Esophagus (tissue), 2 donors: ENCODE results near the gene NT5DC4. TPM values are rescaled to one million over a fixed set of nuclear protein-coding genes. Genes with fewer than 3 reads are reported as not detected.
A peak's percentile ranks its signal among the peaks of the same experiment; 100 is the strongest.

Experiments
- H3K27ac ChIP-seq, 2 donors: one replicate each; pipeline ENCODE4 v1.5.1; 2013; ENCODE audit warnings: low read depth in 2 of 2, mild to moderate bottlenecking in 2 of 2, inconsistent platforms in 1 of 2, low read length in 1 of 2, moderate library complexity in 1 of 2
- H3K27me3 ChIP-seq, 2 donors: one replicate each; pipeline ENCODE4 v1.6.1; 2013; ENCODE audit warnings: low read length in 2 of 2, control low read depth in 1 of 2, mild to moderate bottlenecking in 1 of 2; ENCODE audit not compliant: insufficient read depth in 2 of 2, control insufficient read depth in 1 of 2
- H3K36me3 ChIP-seq, 2 donors: one replicate each; pipeline ENCODE4 v1.6.1; 2013; ENCODE audit warnings: low read length in 1 of 2; ENCODE audit not compliant: control insufficient read depth in 2 of 2, insufficient read depth in 2 of 2
- H3K4me1 ChIP-seq, 2 donors: one replicate each; pipeline ENCODE4 v1.6.1; 2013; ENCODE audit warnings: low read length in 1 of 2; ENCODE audit not compliant: control insufficient read depth in 2 of 2, insufficient read depth in 2 of 2
- H3K4me3 ChIP-seq, 2 donors: one replicate each; pipeline ENCODE4 v1.5.1; 2013; ENCODE audit warnings: low read length in 2 of 2, mild to moderate bottlenecking in 2 of 2, low read depth in 1 of 2, moderate library complexity in 1 of 2
- H3K9me3 ChIP-seq, 2 donors: one replicate each; pipeline ENCODE4 v1.6.1; 2013; ENCODE audit warnings: mild to moderate bottlenecking in 2 of 2, low read depth in 1 of 2, low read length in 1 of 2, moderate library complexity in 1 of 2; ENCODE audit not compliant: control insufficient read depth in 2 of 2, insufficient read depth in 1 of 2
- WGBS, 2 donors: extraction: QIAGEN DNeasy Blood & Tissue Kit; methylation state at CpG; one replicate each; pipeline ENCODE4 v1.1.7; 2013; 5-methylcytosine and 5-hydroxymethylcytosine counted together
- polyA plus RNA-seq, 2 donors: library from polyadenylated mRNA; stranded (reverse); fragments of 200-250 nt; gene quantifications; one replicate each; pipeline ENCODE4 v1.2.3, GENCODE V29; 2013
- donor health status: healthy with polysubstance abuse.
- donor health status: Bipolar disorder and iron deficiency.

The NT5DC4 gene
- polyA plus RNA-seq, 2 donors, result not detected

DNA sequence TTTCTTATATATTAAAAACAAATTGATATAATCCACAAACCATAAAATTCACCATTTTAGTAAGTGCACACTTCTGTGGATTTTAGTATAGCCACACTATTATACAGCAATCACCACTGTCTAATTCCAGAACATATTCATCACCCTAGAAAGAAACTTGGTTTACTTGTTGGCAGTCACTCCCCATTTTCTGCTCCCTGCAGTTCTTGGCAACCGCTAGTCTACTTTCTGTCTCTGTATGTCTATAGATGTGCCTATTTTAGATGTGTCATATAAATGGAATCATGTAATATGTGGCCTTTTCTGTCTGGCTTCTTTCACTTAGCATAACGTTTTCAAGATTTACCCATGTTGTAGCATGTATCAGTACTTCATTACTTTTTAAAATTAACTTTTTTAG, 37.9 kb downstream of the NT5DC4 start:
- no peaks in the 10 kb centered on the region for H3K9me3 ChIP-seq
- H3K4me3 ChIP-seq, result no peak overlapping the region
- H3K27me3 ChIP-seq, result no peaks in the 10 kb centered on the region

DNA sequence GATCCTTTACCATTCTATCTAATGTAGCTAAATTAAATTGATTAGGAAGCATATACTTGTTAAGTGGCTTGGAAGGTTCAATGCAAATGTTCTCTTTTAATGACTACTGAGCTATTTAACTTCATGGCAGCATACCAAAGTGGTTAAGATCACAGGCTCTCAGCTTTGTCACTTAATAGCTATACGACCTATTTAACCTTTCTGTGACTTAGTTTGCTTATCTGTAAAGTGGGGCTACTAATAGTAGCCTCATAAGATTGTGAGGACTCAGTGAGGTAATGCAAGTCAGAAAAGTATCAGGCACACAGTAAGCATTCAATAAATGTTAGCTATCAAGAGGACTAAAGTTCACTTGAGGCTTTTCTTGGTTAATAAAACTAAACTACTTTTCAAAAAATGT, 39.3 kb downstream of the NT5DC4 start:
- no peak overlapping the region for H3K27ac ChIP-seq
- H3K27me3 ChIP-seq, result no peaks in the 10 kb centered on the region
- H3K36me3 ChIP-seq, result no peaks in the 10 kb centered on the region
- H3K9me3 ChIP-seq, result no peaks in the 10 kb centered on the region
- H3K4me1 ChIP-seq, result no peaks in the 10 kb centered on the region
- no peak overlapping the region for H3K4me3 ChIP-seq
- 78 to 89% methylated on average over 1 of the region's 1 CpG for WGBS, 2 donors

More for the DNA sequence above, 37.9 kb downstream of the NT5DC4 start:
- Histone ChIP-seq H3K36me3 (peaks cover 0 to 3% of the 10 kb centered on the region in 2 donors), H3K4me1 (no peaks in the 10 kb centered on the region), H3K27ac (no peak overlapping the region)
- WGBS, 2 donors, result 63 to 71% methylated on average over 2 of the region's 2 CpGs

DNA sequence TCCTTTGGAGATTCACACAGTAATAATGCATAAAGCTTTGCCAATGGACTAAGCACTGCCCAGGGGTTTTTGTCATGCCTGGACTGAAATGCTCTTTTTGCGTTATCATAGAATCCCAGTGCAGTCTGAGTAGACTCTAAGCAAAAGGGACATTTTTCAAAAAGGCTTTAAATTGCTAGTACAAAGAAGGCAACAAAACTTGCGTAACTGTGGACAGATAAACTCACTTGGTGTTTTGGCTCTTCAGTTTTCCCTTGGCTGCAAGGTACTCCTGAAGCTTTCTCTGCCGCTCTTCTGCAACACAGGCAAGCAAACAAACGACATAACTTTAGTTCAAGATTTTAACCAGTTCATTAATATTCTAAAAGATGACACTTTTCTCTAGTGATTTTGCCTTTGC, 41.5 kb downstream of the NT5DC4 start:
- Histone ChIP-seq H3K36me3 (no peaks in the 10 kb centered on the region), H3K4me1 (no peaks in the 10 kb centered on the region), H3K9me3 (no peaks in the 10 kb centered on the region), H3K27me3 (no peaks in the 10 kb centered on the region), H3K27ac (no peak overlapping the region), H3K4me3 (no peak overlapping the region)
- 92 to 94% methylated on average over 4 of the region's 4 CpGs for WGBS, 2 donors

DNA sequence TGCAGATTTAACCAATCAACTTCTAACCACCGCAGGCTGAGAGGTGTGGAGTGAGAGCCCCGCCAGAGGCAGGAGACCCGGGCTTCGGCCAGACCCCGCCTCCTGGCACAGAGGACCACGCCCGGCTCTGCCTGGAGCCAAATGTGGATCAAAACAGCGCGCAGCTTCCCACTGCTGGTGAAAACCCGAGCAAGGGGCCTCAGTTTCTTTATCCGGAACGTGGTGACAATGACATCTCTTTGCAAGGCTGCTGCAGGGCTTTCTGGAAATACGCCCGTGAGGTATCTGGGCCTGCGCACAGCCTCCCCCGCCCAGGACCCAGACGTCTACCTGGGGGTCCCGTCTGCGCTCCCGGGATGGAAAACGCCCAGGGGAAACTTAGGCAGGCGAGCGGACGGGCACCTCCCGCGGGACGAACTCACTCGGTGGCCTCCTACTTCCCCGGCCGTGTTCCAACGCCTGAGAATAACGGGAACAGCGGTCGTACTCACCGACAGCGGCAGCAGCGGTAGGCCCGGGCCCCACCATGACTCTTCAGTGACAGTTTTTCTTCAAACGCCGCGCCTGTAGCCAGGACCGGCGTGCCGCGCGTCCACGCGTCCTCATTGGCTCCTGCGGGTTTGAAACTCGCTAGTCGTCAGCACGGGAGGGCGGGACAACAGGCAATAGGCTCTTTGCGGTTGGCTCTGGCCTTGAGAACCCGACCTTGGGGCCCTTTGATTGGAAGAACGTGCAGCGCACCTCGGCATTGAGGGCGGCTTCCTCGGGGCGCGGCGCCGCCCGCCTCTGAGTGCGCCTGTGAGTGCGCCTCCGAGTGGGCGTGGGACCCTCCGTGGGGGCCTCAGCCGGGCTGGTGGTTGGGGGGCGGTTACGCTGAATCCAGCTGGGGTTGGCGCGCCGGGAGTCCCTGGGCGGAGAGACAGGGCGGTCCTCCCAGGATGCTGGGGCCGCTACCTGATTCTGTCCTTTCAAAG, 43.5 kb downstream of the NT5DC4 start, which contains the start of gene CKAP2L:
TSS of gene CKAP2L (minus strand) at position 539 of the 974 bp plus-strand sequence. CDS start at position 528, 11 bp downstream.
- Histone ChIP-seq H3K9me3 (no peaks in the 10 kb centered on the region), H3K36me3 (no peaks in the 10 kb centered on the region), H3K4me1 (no peaks in the 10 kb centered on the region), H3K4me3 (peak within 1 kb of the TSS; percentile 85 to 89), H3K27me3 (no peaks in the 10 kb centered on the region), H3K27ac (peak within 1 kb of the TSS; percentile 69 to 71)
- 0 to 1% methylated on average over 76 to 79 of the region's 79 CpGs for WGBS, 2 donors

DNA sequence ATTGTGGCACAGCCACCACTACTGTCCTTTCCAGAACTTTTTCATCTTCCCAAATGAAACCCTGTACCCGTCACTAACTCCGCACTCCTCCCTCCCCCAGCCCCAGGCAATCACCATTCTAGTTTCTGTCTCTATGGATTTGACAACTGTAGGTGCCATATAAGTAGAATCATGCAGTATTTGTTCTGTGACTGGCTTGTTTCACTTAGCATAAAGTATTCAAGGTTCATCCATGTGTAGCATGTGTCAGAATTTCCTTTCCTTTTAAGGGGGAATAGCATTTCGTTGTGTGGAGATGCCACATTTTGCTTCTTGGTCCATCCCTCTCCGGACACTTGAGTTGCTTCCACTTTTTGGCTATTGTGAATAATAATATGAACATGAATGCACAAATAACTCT, 44.4 kb downstream of the NT5DC4 start:
- H3K36me3 ChIP-seq, result no peaks in the 10 kb centered on the region
- 39 to 65% methylated on average over 4 of the region's 4 CpGs for WGBS, 2 donors
- no peaks in the 10 kb centered on the region for H3K4me1 ChIP-seq
- no peaks in the 10 kb centered on the region for H3K27me3 ChIP-seq
- H3K4me3 ChIP-seq, result peak overlapping the region in 1 of 2 donors; percentile 89
- H3K9me3 ChIP-seq, result no peaks in the 10 kb centered on the region
- no peak overlapping the region for H3K27ac ChIP-seq

DNA sequence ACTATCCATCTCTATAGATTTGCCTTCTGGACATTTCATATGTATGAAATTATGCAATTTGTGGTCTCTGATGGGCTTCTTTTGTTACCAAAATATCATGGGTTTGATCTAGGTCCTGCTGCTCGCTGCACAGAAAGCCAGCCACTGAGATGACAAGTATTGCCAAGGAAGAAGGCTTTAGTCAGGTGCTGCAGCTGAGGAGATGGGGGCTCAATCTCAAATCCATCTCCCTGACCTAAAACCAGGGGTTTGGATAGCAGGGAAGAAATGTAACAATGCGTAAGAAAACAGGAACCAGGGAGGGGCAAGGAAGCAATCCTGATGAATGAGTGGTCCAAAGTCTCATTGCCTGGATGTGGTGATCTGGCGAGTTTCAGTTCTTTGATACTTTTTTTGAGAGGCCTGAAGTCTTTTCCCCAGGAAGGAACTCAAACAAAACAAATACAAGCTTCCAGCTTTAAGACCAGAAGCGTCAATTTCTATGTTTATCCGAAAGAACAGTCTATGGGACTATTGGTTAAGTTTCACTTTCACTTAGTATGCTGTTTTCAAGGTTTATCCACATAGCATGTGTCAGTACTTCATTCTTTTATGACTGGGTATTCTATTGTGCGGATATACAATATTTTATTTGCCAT, 47.0 kb downstream of the NT5DC4 start:
- Histone ChIP-seq H3K36me3 (no peaks in the 10 kb centered on the region), H3K4me3 (peak overlapping the region in 1 of 2 donors; percentile 31), H3K9me3 (no peaks in the 10 kb centered on the region), H3K4me1 (no peaks in the 10 kb centered on the region), H3K27ac (peak overlapping the region; percentile 41 to 60), H3K27me3 (no peaks in the 10 kb centered on the region)
- 49 to 55% methylated on average over 6 of the region's 6 CpGs for WGBS, 2 donors

GRCh38 chr2:112768432-112768831, 47.6 kb downstream of the NT5DC4 start:
- Histone ChIP-seq H3K4me1 (no peaks in the 10 kb centered on the region), H3K27ac (no peak overlapping the region), H3K27me3 (no peaks in the 10 kb centered on the region), H3K36me3 (no peaks in the 10 kb centered on the region), H3K9me3 (no peaks in the 10 kb centered on the region), H3K4me3 (no peak overlapping the region)
- 30 to 44% methylated on average over 1 of the region's 1 CpG for WGBS, 2 donors

DNA sequence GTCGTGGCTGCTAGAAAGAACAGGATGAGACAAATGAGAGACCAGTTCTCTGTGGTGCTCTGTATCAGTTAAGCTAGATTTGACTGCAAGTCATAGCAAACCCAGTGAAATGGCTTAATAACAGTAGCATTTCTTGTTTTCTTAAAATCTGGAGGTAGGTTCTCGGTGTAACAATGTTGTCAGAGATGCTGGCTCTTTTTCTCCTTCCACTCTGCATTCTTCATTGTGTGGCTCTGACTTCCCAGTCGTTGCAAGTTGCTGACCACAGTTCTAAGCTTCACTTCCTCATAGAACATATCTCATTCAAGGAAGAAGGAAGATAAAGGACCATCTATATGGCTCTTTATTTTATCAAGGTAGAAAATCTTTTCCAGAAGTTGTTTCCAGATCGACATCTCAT, 51.5 kb downstream of the NT5DC4 start:
- no peaks in the 10 kb centered on the region for H3K4me1 ChIP-seq
- no peaks in the 10 kb centered on the region for H3K9me3 ChIP-seq
- H3K27me3 ChIP-seq, result no peaks in the 10 kb centered on the region
- no peak overlapping the region for H3K4me3 ChIP-seq
- no peak overlapping the region for H3K27ac ChIP-seq
- H3K36me3 ChIP-seq, result no peaks in the 10 kb centered on the region
- WGBS, 2 donors, result 75 to 78% methylated on average over 4 of the region's 4 CpGs

GRCh38 chr2:112772911-112773475, 52.2 kb downstream of the NT5DC4 start:
- Histone ChIP-seq H3K4me1 (no peaks in the 10 kb centered on the region), H3K9me3 (no peaks in the 10 kb centered on the region), H3K27me3 (no peaks in the 10 kb centered on the region), H3K27ac (no peak overlapping the region), H3K4me3 (no peak overlapping the region), H3K36me3 (no peaks in the 10 kb centered on the region)
- 34 to 67% methylated on average over 2 of the region's 2 CpGs for WGBS, 2 donors
